HepG2 (cell line): ENCODE measurements around the gene SH2D2A. TPM values are rescaled to one million over a fixed set of nuclear protein-coding genes. Genes with fewer than 3 reads are reported as not detected.

ENCODE experiments used
- ATF7 ChIP-seq, 2 experiments: fragments of 450-650 bp in 1 of 2; sonication (generic) in 1 of 2; formaldehyde crosslinking in 1 of 2; IDR thresholded peaks; 2 replicates each; pipeline versions ENCODE4 v1.4.0 to v1.6.1; 2016 to 2020; ENCODE audit warnings: antibody characterized with exemption in 1 of 2, mild to moderate bottlenecking in 1 of 2, missing genetic modification reagents in 1 of 2
- BRD4 ChIP-seq: sonication (generic); formaldehyde crosslinking; IDR thresholded peaks from 2 replicates; pipeline ENCODE4 v1.4.0; 2020; ENCODE audit warnings: missing genetic modification reagents
- HIC2 ChIP-seq: sonication (generic); formaldehyde crosslinking; IDR thresholded peaks from 2 replicates; pipeline ENCODE4 v1.9.0; 2022; ENCODE audit warnings: low read depth, missing genetic modification reagents
- KLF13 ChIP-seq: sonication (generic); formaldehyde crosslinking; IDR thresholded peaks from 2 replicates; pipeline ENCODE4 v1.4.0; 2020; ENCODE audit warnings: mild to moderate bottlenecking, missing genetic modification reagents
- MXI1 ChIP-seq: IDR thresholded peaks from 3 replicates; pipeline ENCODE4 v1.6.1; 2012; ENCODE audit warnings: low read depth, low read length, inconsistent platforms, borderline replicate concordance
- NCOR1 ChIP-seq: fragments of 200-600 bp; sonication (generic); IDR thresholded peaks from 2 replicates; pipeline ENCODE4 v1.7.0; 2017; ENCODE audit warnings: antibody characterized with exemption, low read length, borderline replicate concordance
- RCOR2 ChIP-seq: IDR thresholded peaks from 2 replicates; pipeline ENCODE4 v1.6.1; 2016; ENCODE audit warnings: missing biosample characterization, missing genetic modification reagents
- THAP9 ChIP-seq: sonication (generic); formaldehyde crosslinking; IDR thresholded peaks from 2 replicates; pipeline ENCODE4; 2020; ENCODE audit warnings: missing genetic modification reagents, mild to moderate bottlenecking, borderline replicate concordance
- WIZ ChIP-seq: sonication (generic); formaldehyde crosslinking; IDR thresholded peaks from 2 replicates; pipeline ENCODE4 v1.5.1; 2020; ENCODE audit warnings: mild to moderate bottlenecking, missing genetic modification reagents
- ZNF331 ChIP-seq: sonication (generic); formaldehyde crosslinking; IDR thresholded peaks from 2 replicates; pipeline ENCODE4 v1.4.0; 2020; ENCODE audit warnings: missing genetic modification reagents
- ZNF33B ChIP-seq: sonication (generic); formaldehyde crosslinking; IDR thresholded peaks from 2 replicates; pipeline ENCODE4 v1.5.1; 2020; ENCODE audit warnings: mild to moderate bottlenecking, missing genetic modification reagents
- ZNF407 ChIP-seq: sonication (generic); formaldehyde crosslinking; IDR thresholded peaks from one replicate; pipeline ENCODE4 v1.5.1; 2020; ENCODE audit warnings: mild to moderate bottlenecking, missing genetic modification reagents; ENCODE audit errors: not compliant biosample characterization
- ZNF446 ChIP-seq: sonication (generic); formaldehyde crosslinking; IDR thresholded peaks from 2 replicates; pipeline ENCODE4 v1.5.0; 2020; ENCODE audit warnings: mild to moderate bottlenecking, missing genetic modification reagents
- ZNF589 ChIP-seq: sonication (generic); formaldehyde crosslinking; conservative IDR thresholded peaks from 2 replicates; pipeline ENCODE4 v1.8.0; 2022; ENCODE audit warnings: mild to moderate bottlenecking, moderate library complexity, missing genetic modification reagents
- ZNF598 ChIP-seq: sonication (generic); formaldehyde crosslinking; IDR thresholded peaks from 2 replicates; pipeline ENCODE4 v1.5.1; 2020; ENCODE audit warnings: mild to moderate bottlenecking, missing genetic modification reagents, borderline replicate concordance
- polyA plus RNA-seq, 8 experiments: library from polyadenylated mRNA; depleted of rRNA in 3 of 8; stranded (reverse) in 7 of 8; unstranded in 1 of 8; fragments of >200 nt; fragmentation: Illumina TruSeq in 4 of 8; extraction: Trizol in 4 of 8; gene quantifications; 2 replicates each; pipeline versions ENCODE4 v1.2.1 to v1.2.3, GENCODE V29; 2011 to 2016; ENCODE audit warnings: low read depth in 4 of 8, missing spikeins in 1 of 8, mixed read lengths in 1 of 8; ENCODE audit not compliant: insufficient read depth in 1 of 8
- total RNA-seq, 5 experiments: library from RNA; depleted of rRNA; stranded (reverse); fragments of >200 nt; fragmentation: Illumina TruSeq; extraction: Trizol; gene quantifications; 2 replicates each; pipeline ENCODE4 v1.2.3, GENCODE V29; 2016; ENCODE audit warnings: low read depth in 1 of 5

The SH2D2A gene
- total and polyA plus RNA-seq, 2 of the 13 experiments (the other 11 are each of a cell fraction or from before 2014, with no cell fraction given): 0.57 to 0.73 TPM

GRCh38 chr1:156813750-156814570 is 2.7 kb downstream of the SH2D2A start (continued):
- TF ChIP-seq THAP9 (peak; percentile 85), ZNF446 (CRISPR knock-in tag) (peak; percentile 56; the same call in 1 of the 2 replicates), ZNF331 (CRISPR knock-in tag) (peak; percentile 65), ZNF598 (CRISPR knock-in tag) (peak; percentile 59; the same call in 1 of the 2 replicates), ZNF589 (CRISPR knock-in tag) (0 out of 2 replicates have a peak, but pooled peaks have one; percentile 34), WIZ (CRISPR knock-in tag) (peak; percentile 76; the same call in 1 of the 2 replicates), ATF7 (IDR thresholded peaks at IDR 0.05) (no peak), ATF7 (CRISPR knock-in tag; IDR thresholded peaks at IDR 0.05) (peak; percentile 65), KLF13 (CRISPR knock-in tag) (no peak), ZNF33B (CRISPR knock-in tag) (peak; percentile 54; the same call in 1 of the 2 replicates), BRD4 (CRISPR knock-in tag) (no peak), HIC2 (peak; percentile 65), NCOR1 (no peak), RCOR2 (CRISPR knock-in tag) (0 out of 2 replicates have a peak, but pooled peaks have one; percentile 51), ZNF407 (peak; percentile 86), MXI1 (peak; percentile 77; the same call in 2 of the 3 replicates)
